PC-3 (cell line): ENCODE results near the gene TTC28. TPM values are rescaled to one million over a fixed set of nuclear protein-coding genes. Genes with fewer than 3 reads are reported as not detected.

Source experiments
- ATAC-seq: fragments of 200-7000 bp; cut with Tn5 transposase; 2 replicates; pipeline ENCODE4 v1.9.1; 2020; ENCODE audit warnings: mild to moderate bottlenecking, moderate library complexity
- BruUV-seq: library from RNA; stranded (reverse); fragments of 400-500 nt; replicated peaks from 2 replicates; lab custom pipeline; 2021; lab: Mats Ljungman, UMichigan
- CTCF ChIA-PET: fragments of 300-600 bp; sonication (Branson Sonifier 250); formaldehyde crosslinking; loops from one replicate; lab custom pipeline; 2022; ENCODE audit warnings: antibody characterized with exemption; lab: Charles Lee
- POLR2A ChIA-PET: fragments of 300-600 bp; sonication (Branson Sonifier 250); formaldehyde crosslinking; loops from one replicate; lab custom pipeline; 2022; ENCODE audit warnings: antibody characterized with exemption; ENCODE audit not compliant: unreplicated experiment; lab: Charles Lee
- DNase-seq: peaks from one replicate; pipeline ENCODE4 v3.0.0-alpha.2; 2015
- H2AFZ ChIP-seq: fragments of 300-600 bp; sonication (generic); 2 replicates; pipeline ENCODE4 v1.6.0; 2016; ENCODE audit warnings: antibody characterized with exemption, low read length
- H3F3A ChIP-seq: fragments of 300-600 bp; sonication (generic); one replicate; pipeline ENCODE4 v1.6.0; 2017; ENCODE audit warnings: antibody characterized with exemption, low read length, control low read depth, mild to moderate bottlenecking; ENCODE audit not compliant: unreplicated experiment
- H3K27ac ChIP-seq: fragments of 300-600 bp; sonication (generic); 2 replicates; pipeline ENCODE4 v1.5.1; 2016; ENCODE audit warnings: mild to moderate bottlenecking, low read length
- H3K27me3 ChIP-seq: fragments of 300-600 bp; sonication (generic); 2 replicates; pipeline ENCODE4 v1.6.1; 2016; ENCODE audit warnings: low read length, mixed read lengths
- H3K36me3 ChIP-seq: fragments of 300-600 bp; sonication (generic); 2 replicates; pipeline ENCODE4 v1.6.1; 2016; ENCODE audit warnings: low read depth, mixed run types, low read length, mixed read lengths
- H3K4me1 ChIP-seq: fragments of 300-600 bp; sonication (generic); 2 replicates; pipeline ENCODE4 v1.5.1; 2016; ENCODE audit warnings: low read length; ENCODE audit not compliant: insufficient read depth
- H3K4me2 ChIP-seq: fragments of 300-600 bp; sonication (generic); 2 replicates; pipeline ENCODE4 v1.6.0; 2016; ENCODE audit warnings: low read length
- H3K4me3 ChIP-seq: fragments of 300-600 bp; sonication (generic); 2 replicates; pipeline ENCODE4 v1.5.1; 2016; ENCODE audit warnings: mild to moderate bottlenecking, low read length, mixed read lengths
- H3K79me2 ChIP-seq: fragments of 300-600 bp; sonication (generic); 2 replicates; pipeline ENCODE4 v1.6.1; 2017; ENCODE audit warnings: low read length, mixed read lengths
- H3K9ac ChIP-seq: fragments of 300-600 bp; sonication (generic); 2 replicates; pipeline ENCODE4 v1.6.0; 2016; ENCODE audit warnings: mild to moderate bottlenecking, low read length
- H3K9me2 ChIP-seq: fragments of 300-600 bp; sonication (generic); replicated peaks from 2 replicates; pipeline ENCODE4 v1.6.1; 2016; ENCODE audit warnings: mixed run types, low read length, mixed read lengths
- H3K9me3 ChIP-seq: fragments of 300-600 bp; sonication (generic); 2 replicates; pipeline ENCODE4 v1.6.1; 2016; ENCODE audit warnings: low read length, mixed read lengths
- H4K20me1 ChIP-seq: fragments of 300-600 bp; sonication (generic); 2 replicates; pipeline ENCODE4 v1.6.1; 2016; ENCODE audit warnings: low read length, mixed read lengths
- CTCF ChIP-seq: fragments of 300-600 bp; sonication (generic); conservative IDR thresholded peaks from 2 replicates; pipeline ENCODE4 v1.5.1; 2017; ENCODE audit warnings: antibody characterized with exemption, low read depth, mild to moderate bottlenecking, low read length
- EZH2 ChIP-seq: fragments of 300-600 bp; sonication (generic); IDR thresholded peaks from one replicate; pipeline ENCODE4 v1.6.1; 2017; ENCODE audit warnings: antibody characterized with exemption, mild to moderate bottlenecking, low read length; ENCODE audit not compliant: unreplicated experiment
- EZH2phosphoT487 ChIP-seq: fragments of 300-600 bp; sonication (generic); IDR thresholded peaks from 2 replicates; pipeline ENCODE4 v1.6.1; 2018; ENCODE audit warnings: mild to moderate bottlenecking, antibody characterized with exemption, low read length, borderline replicate concordance
- intact Hi-C: fragments of 100-400 bp; cut with micrococcal nuclease; formaldehyde crosslinking; loops from 2 replicates; pipeline ENCODE4 v1.9.0; 2023
- total RNA-seq: library from RNA; depleted of rRNA; stranded (reverse); fragments of >200 nt; gene quantifications from 2 replicates; pipeline ENCODE4 v1.2.3, GENCODE V29; 2014

Gene TTC28
- total RNA-seq, 1 experiment from 2014 or later, result 6.3 TPM

DNA sequence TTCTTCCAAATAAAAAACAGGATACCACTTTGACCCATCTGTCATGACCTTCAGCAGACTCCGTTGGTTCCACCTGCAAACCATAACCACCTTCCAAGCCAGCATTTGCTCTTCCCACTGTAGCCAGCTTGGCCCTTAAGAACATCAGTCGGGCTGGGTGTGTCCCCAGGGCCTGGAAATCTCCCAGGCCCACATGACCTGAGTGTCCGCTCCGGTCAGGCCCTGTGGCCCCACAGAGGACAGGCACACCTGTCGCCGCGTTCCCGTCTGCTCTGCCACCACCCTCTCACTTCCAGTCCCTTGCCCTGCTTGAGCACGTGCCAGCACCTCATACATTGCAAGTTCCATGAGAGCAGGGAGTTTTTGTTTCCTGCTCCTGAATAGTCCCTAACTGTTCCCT is 694.9 kb downstream of the TTC28 start:
- TF ChIP-seq EZH2, result no peak
- TF ChIP-seq CTCF, result no peak
- TF ChIP-seq EZH2phosphoT487, result no peak
- DNase-seq (no peak), ATAC-seq (no peak)
- ChIA-PET CTCF (no interaction called here), POLR2A (no interaction called here)
- no peaks in the 10 kb centered on the region for H3K79me2 ChIP-seq
- BruUV-seq, result no TSS peak
- H3K4me1 ChIP-seq, result no peaks in the 10 kb centered on the region
- no peaks in the 10 kb centered on the region for H4K20me1 ChIP-seq
- H3K27me3 ChIP-seq, result no peaks in the 10 kb centered on the region
- no peaks in the 10 kb centered on the region for H3K9me3 ChIP-seq
- no peak overlapping the region for H3K27ac ChIP-seq
- no peak overlapping the region for H3K9ac ChIP-seq
- H3K9me2 ChIP-seq, result no peaks in the 10 kb centered on the region
- H3K4me2 ChIP-seq, result no peak overlapping the region
- no peaks in the 10 kb centered on the region for H3K36me3 ChIP-seq
- no peak overlapping the region for H3K4me3 ChIP-seq
- intact Hi-C loops, result no loop called here
- no peak overlapping the region for H2AFZ ChIP-seq
- H3F3A ChIP-seq, result no peaks in the 10 kb centered on the region

DNA sequence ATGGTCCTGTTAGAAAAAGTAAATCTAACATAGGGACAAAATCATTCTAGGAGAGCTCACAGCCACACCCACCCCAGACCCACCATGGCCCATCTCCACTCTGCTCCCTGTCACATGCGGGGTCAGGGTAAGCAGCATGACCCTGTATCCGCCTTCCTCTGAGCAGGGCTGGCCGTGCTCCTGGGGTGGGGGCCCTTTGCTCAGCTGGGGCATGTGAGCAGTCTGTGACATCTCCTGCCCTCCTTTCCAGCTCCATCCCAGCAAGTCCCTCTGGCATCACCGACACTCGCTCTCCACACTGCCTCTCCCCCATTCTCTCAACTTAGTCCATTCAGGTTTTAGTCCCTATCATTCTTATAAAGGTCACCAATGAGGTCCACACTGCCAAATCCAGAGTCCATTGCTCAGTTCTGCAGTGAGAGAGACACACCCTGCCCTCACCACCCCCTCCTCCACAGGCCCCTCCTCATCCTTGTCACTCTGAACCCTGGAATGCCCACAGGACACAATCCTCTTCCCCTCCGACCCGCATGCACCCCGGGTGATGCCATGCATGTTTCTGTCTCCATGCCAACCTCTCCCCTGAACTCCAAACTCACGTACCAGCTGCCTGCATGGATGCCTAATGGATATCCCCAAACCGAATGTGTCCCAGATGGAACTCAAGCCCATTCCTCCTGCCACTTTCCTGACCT is 695.5 kb downstream of the TTC28 start:
- CTCF ChIA-PET, result no interaction called here
- no peak overlapping the region for H3K9ac ChIP-seq
- H3K4me3 ChIP-seq, result no peak overlapping the region
- no peak overlapping the region for H3K4me2 ChIP-seq
- TF ChIP-seq CTCF (no peak), EZH2phosphoT487 (no peak), EZH2 (no peak)
- H3K36me3 ChIP-seq, result no peaks in the 10 kb centered on the region
- H3K4me1 ChIP-seq, result no peaks in the 10 kb centered on the region
- H2AFZ ChIP-seq, result no peak overlapping the region
- H3K79me2 ChIP-seq, result no peaks in the 10 kb centered on the region
- ATAC-seq, result no peak
- H3K9me2 ChIP-seq, result no peaks in the 10 kb centered on the region
- no peak overlapping the region for H3K27ac ChIP-seq
- no peaks in the 10 kb centered on the region for H3F3A ChIP-seq
- no peaks in the 10 kb centered on the region for H3K9me3 ChIP-seq
- intact Hi-C loops, result no loop called here
- H4K20me1 ChIP-seq, result no peaks in the 10 kb centered on the region
- POLR2A ChIA-PET, result no interaction called here
- DNase-seq, result no peak
- H3K27me3 ChIP-seq, result no peaks in the 10 kb centered on the region
- no TSS peak for BruUV-seq

DNA sequence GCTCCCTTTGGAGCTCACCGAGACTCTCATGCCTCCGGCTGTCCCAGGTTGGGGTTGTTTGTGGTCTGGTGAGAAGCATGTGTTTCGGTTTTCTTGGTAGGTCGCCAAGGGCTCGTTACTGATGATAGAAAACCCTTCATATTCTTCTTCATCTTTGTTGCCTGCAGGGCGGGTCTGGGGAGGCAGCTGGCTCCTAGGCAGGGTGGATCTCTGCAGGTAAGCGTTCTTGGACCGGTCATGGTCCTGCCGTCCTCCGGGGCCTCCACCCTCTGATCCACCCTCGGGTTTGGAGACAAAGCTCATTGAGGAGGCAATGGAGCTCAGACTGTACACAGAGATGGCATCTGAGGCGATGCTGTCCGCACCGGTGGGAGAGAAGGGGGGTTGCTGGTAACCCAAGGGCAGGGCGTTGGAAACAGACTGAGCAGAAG is 696.3 kb downstream of the TTC28 start:
- Histone ChIP-seq H4K20me1 (no peaks in the 10 kb centered on the region), H3K4me1 (no peaks in the 10 kb centered on the region), H3K27me3 (no peaks in the 10 kb centered on the region), H3K79me2 (no peaks in the 10 kb centered on the region), H3K4me3 (no peak overlapping the region), H3K9ac (no peak overlapping the region), H3K27ac (no peak overlapping the region), H3K36me3 (no peaks in the 10 kb centered on the region), H3F3A (no peaks in the 10 kb centered on the region), H2AFZ (no peak overlapping the region), H3K9me2 (no peaks in the 10 kb centered on the region), H3K4me2 (no peak overlapping the region), H3K9me3 (no peaks in the 10 kb centered on the region)
- intact Hi-C loops, result no loop called here
- DNase-seq (no peak), ATAC-seq (no peak)
- ChIA-PET POLR2A (no interaction called here), CTCF (no interaction called here)
- no TSS peak for BruUV-seq
- TF ChIP-seq CTCF (no peak), EZH2 (no peak), EZH2phosphoT487 (no peak)
